ENCODE measurements around the gene ADAM19. TPM values are rescaled to one million over a fixed set of nuclear protein-coding genes. Genes with fewer than 3 reads are reported as not detected.
"Not testable (repeated sequence)": the region's sequence is repeated elsewhere in the genome, so short reads cannot be mapped to it uniquely, and the experiment has no call there.

ADAM19 gene
- polyA plus RNA-seq, 2 donors: 2.1 to 2.3 TPM

- H3K4me3 ChIP-seq (ENCODE audit: low read depth in 1 of 2, low read length in 2 of 2); H3K27me3 ChIP-seq (ENCODE audit: control insufficient read depth in 1 of 2, insufficient read depth in 2 of 2, low read length in 2 of 2); H3K27ac ChIP-seq (ENCODE audit: low read depth in 2 of 2, low read length in 1 of 2); H3K36me3 ChIP-seq (ENCODE audit: control insufficient read depth in 2 of 2, insufficient read depth in 2 of 2, low read length in 1 of 2); H3K4me1 ChIP-seq (ENCODE audit: control insufficient read depth in 2 of 2, insufficient read depth in 2 of 2, low read length in 1 of 2); H3K9me3 ChIP-seq (ENCODE audit: control insufficient read depth in 2 of 2, insufficient read depth in 1 of 2, low read depth in 1 of 2, low read length in 1 of 2): not testable (repeated sequence)
- 75 to 91% methylated on average over 2 of the region's 2 CpGs for WGBS, 2 donors
Observed at GRCh38 chr5:157482702-157483101, 92.9 kb downstream of the ADAM19 start.

GRCh38 chr5:157481666-157482065 lies 93.9 kb downstream of the ADAM19 start:
- H3K27me3 ChIP-seq (ENCODE audit: control insufficient read depth in 1 of 2, insufficient read depth in 2 of 2, low read length in 2 of 2): no peaks in the 10 kb centered on the region
- no peak overlapping the region for H3K27ac ChIP-seq (ENCODE audit: low read depth in 2 of 2, low read length in 1 of 2)
- H3K4me3 ChIP-seq (ENCODE audit: low read depth in 1 of 2, low read length in 2 of 2): no peak overlapping the region
- peaks cover 0 to 6% of the 10 kb centered on the region in 2 donors for H3K4me1 ChIP-seq (ENCODE audit: control insufficient read depth in 2 of 2, insufficient read depth in 2 of 2, low read length in 1 of 2)
- WGBS, 2 donors: 96 to 99% methylated on average over 7 of the region's 7 CpGs
- H3K36me3 ChIP-seq (ENCODE audit: control insufficient read depth in 2 of 2, insufficient read depth in 2 of 2, low read length in 1 of 2): peaks cover 0 to 2% of the 10 kb centered on the region in 2 donors
- no peaks in the 10 kb centered on the region for H3K9me3 ChIP-seq (ENCODE audit: control insufficient read depth in 2 of 2, insufficient read depth in 1 of 2, low read depth in 1 of 2, low read length in 1 of 2)

GRCh38 chr5:157481265-157481664 lies 94.3 kb downstream of the ADAM19 start:
- peaks cover 0 to 4% of the 10 kb centered on the region in 2 donors for H3K4me1 ChIP-seq (ENCODE audit: control insufficient read depth in 2 of 2, insufficient read depth in 2 of 2, low read length in 1 of 2)
- no peak overlapping the region for H3K4me3 ChIP-seq (ENCODE audit: low read depth in 1 of 2, low read length in 2 of 2)
- H3K9me3 ChIP-seq (ENCODE audit: control insufficient read depth in 2 of 2, insufficient read depth in 1 of 2, low read depth in 1 of 2, low read length in 1 of 2): no peaks in the 10 kb centered on the region
- peaks cover 0 to 2% of the 10 kb centered on the region in 2 donors for H3K36me3 ChIP-seq (ENCODE audit: control insufficient read depth in 2 of 2, insufficient read depth in 2 of 2, low read length in 1 of 2)
- WGBS, 2 donors: 78 to 83% methylated on average over 4 of the region's 4 CpGs
- no peaks in the 10 kb centered on the region for H3K27me3 ChIP-seq (ENCODE audit: control insufficient read depth in 1 of 2, insufficient read depth in 2 of 2, low read length in 2 of 2)
- H3K27ac ChIP-seq (ENCODE audit: low read depth in 2 of 2, low read length in 1 of 2): no peak overlapping the region

GRCh38 chr5:157479612-157480510 lies 95.7 kb downstream of the ADAM19 start:
- H3K27me3 ChIP-seq (ENCODE audit: control insufficient read depth in 1 of 2, insufficient read depth in 2 of 2, low read length in 2 of 2): no peaks in the 10 kb centered on the region
- H3K4me3 ChIP-seq (ENCODE audit: low read depth in 1 of 2, low read length in 2 of 2): no peak overlapping the region
- H3K36me3 ChIP-seq (ENCODE audit: control insufficient read depth in 2 of 2, insufficient read depth in 2 of 2, low read length in 1 of 2): peaks cover 0 to 2% of the 10 kb centered on the region in 2 donors
- WGBS, 2 donors: 72 to 76% methylated on average over 15 of the region's 15 CpGs
- H3K27ac ChIP-seq (ENCODE audit: low read depth in 2 of 2, low read length in 1 of 2): peak overlapping the region in 1 of 2 donors; percentile 29
- H3K4me1 ChIP-seq (ENCODE audit: control insufficient read depth in 2 of 2, insufficient read depth in 2 of 2, low read length in 1 of 2): no peaks in the 10 kb centered on the region
- no peaks in the 10 kb centered on the region for H3K9me3 ChIP-seq (ENCODE audit: control insufficient read depth in 2 of 2, insufficient read depth in 1 of 2, low read depth in 1 of 2, low read length in 1 of 2)

- Histone ChIP-seq H3K4me1 (ENCODE audit: control insufficient read depth in 2 of 2, insufficient read depth in 2 of 2, low read length in 1 of 2) (no peaks in the 10 kb centered on the region), H3K27ac (ENCODE audit: low read depth in 2 of 2, low read length in 1 of 2) (peak overlapping the region in 1 of 2 donors; percentile 29), H3K27me3 (ENCODE audit: control insufficient read depth in 1 of 2, insufficient read depth in 2 of 2, low read length in 2 of 2) (no peaks in the 10 kb centered on the region), H3K4me3 (ENCODE audit: low read depth in 1 of 2, low read length in 2 of 2) (no peak overlapping the region), H3K36me3 (ENCODE audit: control insufficient read depth in 2 of 2, insufficient read depth in 2 of 2, low read length in 1 of 2) (peaks cover 0 to 2% of the 10 kb centered on the region in 2 donors), H3K9me3 (ENCODE audit: control insufficient read depth in 2 of 2, insufficient read depth in 1 of 2, low read depth in 1 of 2, low read length in 1 of 2) (no peaks in the 10 kb centered on the region)
- 81 to 84% methylated on average over 4 of the region's 4 CpGs for WGBS, 2 donors
Observed at GRCh38 chr5:157479166-157479565, 96.4 kb downstream of the ADAM19 start.

- H3K4me1 ChIP-seq (ENCODE audit: control insufficient read depth in 2 of 2, insufficient read depth in 2 of 2, low read length in 1 of 2): no peaks in the 10 kb centered on the region
- H3K27ac ChIP-seq (ENCODE audit: low read depth in 2 of 2, low read length in 1 of 2): peak overlapping the region in 1 of 2 donors; percentile 6
- WGBS, 2 donors: 85 to 93% methylated on average over 2 of the region's 2 CpGs
- H3K9me3 ChIP-seq (ENCODE audit: control insufficient read depth in 2 of 2, insufficient read depth in 1 of 2, low read depth in 1 of 2, low read length in 1 of 2): no peaks in the 10 kb centered on the region
- no peak overlapping the region for H3K4me3 ChIP-seq (ENCODE audit: low read depth in 1 of 2, low read length in 2 of 2)
- peaks cover 0 to 5% of the 10 kb centered on the region in 2 donors for H3K36me3 ChIP-seq (ENCODE audit: control insufficient read depth in 2 of 2, insufficient read depth in 2 of 2, low read length in 1 of 2)
- H3K27me3 ChIP-seq (ENCODE audit: control insufficient read depth in 1 of 2, insufficient read depth in 2 of 2, low read length in 2 of 2): no peaks in the 10 kb centered on the region
Observed at GRCh38 chr5:157478726-157479125, 96.8 kb downstream of the ADAM19 start.

- Histone ChIP-seq H3K4me3 (ENCODE audit: low read depth in 1 of 2, low read length in 2 of 2) (no peak overlapping the region), H3K4me1 (ENCODE audit: control insufficient read depth in 2 of 2, insufficient read depth in 2 of 2, low read length in 1 of 2) (no peaks in the 10 kb centered on the region), H3K27ac (ENCODE audit: low read depth in 2 of 2, low read length in 1 of 2) (no peak overlapping the region), H3K36me3 (ENCODE audit: control insufficient read depth in 2 of 2, insufficient read depth in 2 of 2, low read length in 1 of 2) (peaks cover 0 to 9% of the 10 kb centered on the region in 2 donors), H3K27me3 (ENCODE audit: control insufficient read depth in 1 of 2, insufficient read depth in 2 of 2, low read length in 2 of 2) (no peaks in the 10 kb centered on the region), H3K9me3 (ENCODE audit: control insufficient read depth in 2 of 2, insufficient read depth in 1 of 2, low read depth in 1 of 2, low read length in 1 of 2) (no peaks in the 10 kb centered on the region)
- WGBS, 2 donors: 50 to 59% methylated on average over 5 of the region's 5 CpGs
Observed at GRCh38 chr5:157477814-157478494, 97.6 kb downstream of the ADAM19 start.

- no peak overlapping the region for H3K27ac ChIP-seq (ENCODE audit: low read depth in 2 of 2, low read length in 1 of 2)
- no peaks in the 10 kb centered on the region for H3K4me1 ChIP-seq (ENCODE audit: control insufficient read depth in 2 of 2, insufficient read depth in 2 of 2, low read length in 1 of 2)
- no peaks in the 10 kb centered on the region for H3K9me3 ChIP-seq (ENCODE audit: control insufficient read depth in 2 of 2, insufficient read depth in 1 of 2, low read depth in 1 of 2, low read length in 1 of 2)
- peaks cover 0 to 14% of the 10 kb centered on the region in 2 donors for H3K36me3 ChIP-seq (ENCODE audit: control insufficient read depth in 2 of 2, insufficient read depth in 2 of 2, low read length in 1 of 2)
- no peaks in the 10 kb centered on the region for H3K27me3 ChIP-seq (ENCODE audit: control insufficient read depth in 1 of 2, insufficient read depth in 2 of 2, low read length in 2 of 2)
- WGBS, 2 donors: 63 to 64% methylated on average over 7 of the region's 7 CpGs
- H3K4me3 ChIP-seq (ENCODE audit: low read depth in 1 of 2, low read length in 2 of 2): no peak overlapping the region
Observed at GRCh38 chr5:157476702-157477408, 98.7 kb downstream of the ADAM19 start.

GRCh38 chr5:157475432-157475831 lies 100.1 kb downstream of the ADAM19 start:
- Histone ChIP-seq H3K36me3 (ENCODE audit: control insufficient read depth in 2 of 2, insufficient read depth in 2 of 2, low read length in 1 of 2) (peaks cover 0 to 12% of the 10 kb centered on the region in 2 donors), H3K27me3 (ENCODE audit: control insufficient read depth in 1 of 2, insufficient read depth in 2 of 2, low read length in 2 of 2) (no peaks in the 10 kb centered on the region), H3K9me3 (ENCODE audit: control insufficient read depth in 2 of 2, insufficient read depth in 1 of 2, low read depth in 1 of 2, low read length in 1 of 2) (no peaks in the 10 kb centered on the region), H3K4me3 (ENCODE audit: low read depth in 1 of 2, low read length in 2 of 2) (no peak overlapping the region), H3K4me1 (ENCODE audit: control insufficient read depth in 2 of 2, insufficient read depth in 2 of 2, low read length in 1 of 2) (no peaks in the 10 kb centered on the region), H3K27ac (ENCODE audit: low read depth in 2 of 2, low read length in 1 of 2) (no peak overlapping the region)
- 93 to 94% methylated on average over 3 of the region's 3 CpGs for WGBS, 2 donors

Data from esophagus (tissue), 2 donors.